Naive thymus-derived CD8-positive, alpha-beta T cell (primary cell): Measurements from ENCODE around the gene SYK. TPM values are rescaled to one million over a fixed set of nuclear protein-coding genes. Genes with fewer than 3 reads are reported as not detected.

ENCODE experiments used
- ATAC-seq, 2 donors: fragments of 150-1000 bp; cut with Tn5 transposase in 1 of 2; sonication (Bioruptor Pico), chemical (Tn5 transposase) in 1 of 2; 1 replicate in 1 of 2; 2 replicates in 1 of 2; pipeline ENCODE4 v1.10.0; 2021; ENCODE audit warnings: mild to moderate bottlenecking in 2 of 2, moderate library complexity in 2 of 2
- POLR2A ChIA-PET: fragments of 350-600 bp; sonication (Branson Sonifier 250); formaldehyde crosslinking; loops from one replicate; lab custom pipeline; 2021; ENCODE audit warnings: antibody characterized with exemption; lab: Charles Lee
- DNase-seq, 10 donors: peaks; one replicate each; pipeline versions ENCODE4 v3.0.0 to v3.0.0-alpha.2; 2020 to 2022
- H3K27ac Mint-ChIP-seq, 10 donors: one replicate each; pipeline ENCODE4 v1.8.0; 2020 to 2022; ENCODE audit warnings: mild to moderate bottlenecking in 10 of 10, mixed read lengths in 10 of 10, moderate library complexity in 4 of 10, inconsistent platforms in 1 of 10
- H3K27me3 Mint-ChIP-seq, 5 donors: one replicate each; pipeline ENCODE4 v1.8.0; 2021 to 2022; ENCODE audit warnings: mixed read lengths in 5 of 5
- H3K36me3 Mint-ChIP-seq, 3 donors: one replicate each; pipeline ENCODE4 v1.8.0; 2020 to 2022; ENCODE audit warnings: mixed read lengths in 3 of 3, mild to moderate bottlenecking in 2 of 3, inconsistent platforms in 1 of 3
- H3K4me1 Mint-ChIP-seq, 4 donors: one replicate each; pipeline ENCODE4 v1.8.0; 2021 to 2022; ENCODE audit warnings: mixed read lengths in 4 of 4
- H3K4me3 Mint-ChIP-seq, 10 donors: one replicate each; pipeline ENCODE4 v1.8.0; 2020 to 2022; ENCODE audit warnings: mild to moderate bottlenecking in 10 of 10, mixed read lengths in 10 of 10, moderate library complexity in 6 of 10, inconsistent platforms in 1 of 10
- H3K9me3 Mint-ChIP-seq, 9 donors: one replicate each; pipeline ENCODE4 v1.8.0; 2020 to 2022; ENCODE audit warnings: mixed read lengths in 9 of 9, mild to moderate bottlenecking in 3 of 9, inconsistent platforms in 1 of 9, moderate library complexity in 1 of 9
- polyA plus RNA-seq, 3 donors: library from polyadenylated mRNA; unstranded; fragments of 300-500 nt; fragmentation: Illumina TruSeq; gene quantifications; one replicate each; pipeline ENCODE4 v1.2.3, GENCODE V29; 2021
- total RNA-seq, 8 experiments: library from RNA in 2 of 8; stranded (reverse) in 2 of 8; gene quantifications; one replicate each; pipeline ENCODE4 v1.2.3 and lab custom pipeline; 2021 to 2026

The SYK gene
- total and polyA plus RNA-seq, 5 experiments from 2014 or later = 0.25 to 9.4 (median 0.54) TPM

DNA sequence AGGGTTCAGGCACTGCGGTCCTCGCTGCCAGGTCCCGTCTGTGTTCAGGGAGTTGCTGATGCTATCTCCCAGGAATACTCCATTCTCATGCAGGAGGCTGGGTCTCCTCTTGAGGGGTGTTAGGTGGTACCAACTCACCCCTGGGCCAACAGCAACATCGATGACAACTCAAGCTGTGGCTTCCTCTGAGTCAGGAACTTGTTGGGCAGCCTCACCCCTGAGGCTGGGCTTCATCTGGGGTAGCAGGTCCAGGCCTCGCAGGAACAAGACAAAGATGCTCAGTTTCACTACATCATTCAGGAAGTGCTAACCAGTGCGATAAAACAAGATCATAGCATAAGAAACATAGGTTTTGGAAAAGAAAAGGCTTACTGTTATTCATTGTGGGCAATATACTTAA is 125.9 kb downstream of the SYK start:
- H3K27me3 Mint-ChIP-seq = peaks cover 3 to 20% (median 6%) of the 10 kb centered on the region in 5 donors
- POLR2A ChIA-PET = no interaction called here
- H3K4me3 Mint-ChIP-seq = no peak overlapping the region
- DNase-seq (no peak), ATAC-seq (no peak)
- no peak overlapping the region for H3K27ac Mint-ChIP-seq
- H3K9me3 Mint-ChIP-seq = no peaks in the 10 kb centered on the region
- peaks cover 0 to 2% (median 0%) of the 10 kb centered on the region in 4 donors for H3K4me1 Mint-ChIP-seq
- no peaks in the 10 kb centered on the region for H3K36me3 Mint-ChIP-seq

DNA sequence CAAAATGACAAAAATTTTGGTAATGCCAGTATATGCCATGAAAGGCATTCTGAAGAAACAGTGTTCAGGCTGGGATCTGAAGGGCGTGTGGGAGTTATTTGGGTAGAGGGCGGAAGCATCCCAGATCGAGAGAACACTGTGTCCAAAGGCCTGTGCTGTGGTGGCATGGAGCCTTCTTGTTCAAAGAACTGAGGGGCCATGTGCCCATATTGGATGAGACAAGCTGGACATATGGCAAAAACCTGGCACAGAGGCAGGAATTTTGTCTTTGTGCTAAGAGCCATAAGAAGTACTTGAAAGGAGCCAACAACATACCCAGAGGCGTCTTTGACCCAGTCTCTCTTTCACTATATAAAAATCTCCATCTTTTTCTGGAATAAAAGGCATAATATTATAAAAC is 128.0 kb downstream of the SYK start:
- Mint-ChIP-seq H3K36me3 (no peaks in the 10 kb centered on the region), H3K9me3 (no peaks in the 10 kb centered on the region), H3K27ac (no peak overlapping the region), H3K27me3 (peaks cover 2 to 11% (median 4%) of the 10 kb centered on the region in 5 donors), H3K4me1 (no peaks in the 10 kb centered on the region), H3K4me3 (no peak overlapping the region)
- ATAC-seq (no peak), DNase-seq (no peak)
- POLR2A ChIA-PET = no interaction called here

DNA sequence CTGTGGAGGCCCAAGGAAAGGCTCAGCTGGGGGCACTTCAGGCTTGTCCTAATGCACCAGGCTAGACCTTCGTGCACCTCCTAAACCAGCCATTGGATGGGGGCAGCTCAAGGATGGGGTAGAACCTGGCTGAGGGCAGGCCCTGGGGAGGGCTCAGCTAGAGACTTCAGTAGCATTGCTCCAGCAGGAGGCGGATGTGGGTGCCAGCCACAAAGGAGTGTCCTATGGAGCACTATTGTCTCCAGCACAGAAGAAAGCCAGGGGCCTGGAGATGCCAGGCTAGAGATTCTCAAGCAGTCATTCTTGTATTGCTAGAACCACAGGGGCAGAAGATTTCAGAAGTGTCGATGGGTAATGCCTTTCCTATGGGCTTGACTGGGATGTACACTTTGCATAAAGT is 131.8 kb downstream of the SYK start:
- H3K4me1 Mint-ChIP-seq = no peaks in the 10 kb centered on the region
- no peaks in the 10 kb centered on the region for H3K36me3 Mint-ChIP-seq
- no peaks in the 10 kb centered on the region for H3K9me3 Mint-ChIP-seq
- no peak overlapping the region for H3K27ac Mint-ChIP-seq
- H3K27me3 Mint-ChIP-seq = peaks cover 0 to 16% (median 7%) of the 10 kb centered on the region in 5 donors
- POLR2A ChIA-PET = no interaction called here
- DNase-seq (no peak), ATAC-seq (no peak)
- H3K4me3 Mint-ChIP-seq = no peak overlapping the region

DNA sequence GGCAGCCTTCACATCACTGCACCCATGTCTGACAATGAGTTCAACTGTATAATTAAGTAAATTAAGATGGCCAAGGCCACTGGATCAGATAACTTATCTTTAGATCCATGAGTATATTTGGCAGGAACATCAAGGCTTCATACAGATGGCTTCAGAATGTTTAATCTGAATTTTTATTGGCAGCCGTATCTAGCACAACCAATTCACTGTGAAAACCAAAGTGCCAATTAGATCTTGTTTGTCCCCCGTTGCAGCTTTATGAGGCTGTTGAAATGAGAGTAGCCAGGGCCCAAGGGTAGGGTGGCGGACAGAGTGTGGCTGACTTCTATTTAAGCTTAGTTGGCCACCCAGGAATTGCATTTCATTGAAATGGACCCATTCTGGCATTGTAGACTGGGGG is 137.7 kb downstream of the SYK start:
- POLR2A ChIA-PET = no interaction called here
- peaks cover 3 to 28% (median 11%) of the 10 kb centered on the region in 5 donors for H3K27me3 Mint-ChIP-seq
- no peak for DNase-seq
- no peak overlapping the region for H3K4me3 Mint-ChIP-seq
- no peak overlapping the region for H3K27ac Mint-ChIP-seq
- no peak for ATAC-seq
- no peaks in the 10 kb centered on the region for H3K4me1 Mint-ChIP-seq
- H3K9me3 Mint-ChIP-seq = peaks cover 0 to 2% (median 0%) of the 10 kb centered on the region in 9 donors
- H3K36me3 Mint-ChIP-seq = peaks cover 0 to 9% (median 0%) of the 10 kb centered on the region in 3 donors

DNA sequence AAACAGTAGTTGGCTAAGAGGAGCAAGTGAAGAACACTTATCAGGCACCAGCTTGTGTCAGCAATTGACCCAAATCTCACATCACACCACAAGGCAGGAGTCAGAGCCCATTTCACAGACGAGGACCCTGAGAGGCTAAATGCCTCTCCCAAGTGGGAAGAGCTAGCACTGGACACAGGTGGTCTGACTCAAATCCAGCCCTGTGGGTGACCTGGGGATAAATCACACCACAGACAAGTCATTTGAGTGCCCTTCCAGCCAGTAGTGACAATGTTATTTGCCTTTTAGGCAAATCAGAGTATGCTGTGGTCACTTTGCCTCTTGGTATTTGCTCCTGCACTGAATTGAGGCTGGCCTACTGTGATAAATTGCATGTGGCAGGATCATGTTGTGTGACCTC is 138.7 kb downstream of the SYK start:
- Mint-ChIP-seq H3K4me1 (no peaks in the 10 kb centered on the region), H3K36me3 (peaks cover 0 to 9% (median 0%) of the 10 kb centered on the region in 3 donors), H3K27ac (peak overlapping the region in 1 of 10 donors; percentile 13), H3K4me3 (no peak overlapping the region), H3K9me3 (peaks cover 0 to 2% (median 0%) of the 10 kb centered on the region in 9 donors), H3K27me3 (peaks cover 3 to 29% (median 9%) of the 10 kb centered on the region in 5 donors)
- DNase-seq = no peak
- ATAC-seq = no peak
- POLR2A ChIA-PET = no interaction called here

DNA sequence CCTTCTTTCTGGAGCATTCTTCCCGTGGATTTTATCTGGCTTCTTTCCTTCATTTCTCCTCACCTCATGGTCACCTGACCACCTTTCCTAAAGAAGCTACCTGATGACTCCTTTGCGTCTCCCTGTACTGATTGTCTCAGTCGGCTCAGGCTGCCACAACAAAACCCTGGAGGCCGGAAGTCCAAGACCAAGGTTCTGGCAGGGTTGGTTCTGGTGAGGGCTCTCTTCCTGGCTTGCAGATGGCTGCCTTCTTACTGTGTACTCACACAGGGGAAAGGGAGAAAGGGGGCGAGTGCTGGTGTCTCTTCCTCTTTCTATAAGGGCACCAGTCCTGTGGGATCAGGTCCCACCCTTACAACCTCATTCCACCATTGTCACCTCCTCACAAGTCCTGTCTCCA is 140.0 kb downstream of the SYK start:
- H3K36me3 Mint-ChIP-seq = peaks cover 0 to 9% (median 0%) of the 10 kb centered on the region in 3 donors
- POLR2A ChIA-PET = no interaction called here
- no peak for ATAC-seq

DNA sequence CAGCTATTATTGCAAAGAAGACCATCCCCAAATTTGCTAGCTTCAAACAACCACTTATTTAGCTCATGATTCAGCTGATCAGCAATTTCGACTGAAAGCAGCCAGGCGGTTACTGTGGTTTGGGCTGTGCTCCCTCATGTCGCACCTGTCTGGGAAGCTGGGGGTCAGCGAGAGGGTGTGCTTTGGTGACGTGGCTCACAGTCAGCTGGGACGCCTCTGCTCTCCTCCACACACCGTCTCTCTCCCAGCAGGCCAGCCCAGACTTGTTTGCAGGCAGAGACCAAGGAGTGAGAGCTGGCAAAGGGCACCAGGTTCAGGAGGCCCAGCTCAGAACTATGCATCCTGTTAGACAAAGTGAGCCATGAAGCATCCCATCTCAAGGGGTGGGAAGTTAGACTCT is 140.9 kb downstream of the SYK start:
- DNase-seq (no peak), ATAC-seq (no peak)
- Mint-ChIP-seq H3K4me1 (no peaks in the 10 kb centered on the region), H3K27me3 (peaks cover 4 to 38% (median 11%) of the 10 kb centered on the region in 5 donors), H3K9me3 (peaks cover 0 to 2% (median 0%) of the 10 kb centered on the region in 9 donors), H3K36me3 (peaks cover 0 to 9% (median 0%) of the 10 kb centered on the region in 3 donors), H3K27ac (no peak overlapping the region), H3K4me3 (no peak overlapping the region)
- POLR2A ChIA-PET = no interaction called here

More for the DNA sequence above, 140.0 kb downstream of the SYK start:
- DNase-seq = no peak
- Mint-ChIP-seq H3K9me3 (peaks cover 0 to 2% (median 0%) of the 10 kb centered on the region in 9 donors), H3K4me1 (no peaks in the 10 kb centered on the region), H3K27ac (no peak overlapping the region), H3K4me3 (no peak overlapping the region), H3K27me3 (peaks cover 4 to 38% (median 14%) of the 10 kb centered on the region in 5 donors)

DNA sequence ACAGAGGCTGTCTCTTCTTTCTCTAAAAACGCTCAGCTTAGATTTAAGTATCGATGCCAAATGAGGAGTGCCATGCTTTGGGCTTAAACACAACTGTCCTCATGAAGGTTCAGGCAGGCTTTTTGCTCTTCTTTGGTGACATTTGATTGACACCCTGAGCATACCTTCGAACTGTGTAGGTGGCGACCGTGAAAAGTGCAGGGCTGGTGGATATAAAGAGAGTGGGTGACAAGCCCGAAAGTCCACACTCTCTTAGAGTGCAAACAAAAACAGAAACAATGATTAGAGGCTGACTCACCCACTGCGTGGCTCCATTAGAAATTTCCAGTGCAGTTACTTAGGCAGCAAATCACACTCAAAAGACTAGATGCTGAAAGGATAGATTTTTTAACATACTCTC is 141.7 kb downstream of the SYK start:
- Mint-ChIP-seq H3K36me3 (peaks cover 0 to 9% (median 0%) of the 10 kb centered on the region in 3 donors), H3K27me3 (peaks cover 4 to 35% (median 12%) of the 10 kb centered on the region in 5 donors), H3K9me3 (peaks cover 0 to 2% (median 0%) of the 10 kb centered on the region in 9 donors), H3K4me1 (no peaks in the 10 kb centered on the region), H3K4me3 (no peak overlapping the region), H3K27ac (no peak overlapping the region)
- DNase-seq (no peak), ATAC-seq (no peak)
- POLR2A ChIA-PET = no interaction called here

DNA sequence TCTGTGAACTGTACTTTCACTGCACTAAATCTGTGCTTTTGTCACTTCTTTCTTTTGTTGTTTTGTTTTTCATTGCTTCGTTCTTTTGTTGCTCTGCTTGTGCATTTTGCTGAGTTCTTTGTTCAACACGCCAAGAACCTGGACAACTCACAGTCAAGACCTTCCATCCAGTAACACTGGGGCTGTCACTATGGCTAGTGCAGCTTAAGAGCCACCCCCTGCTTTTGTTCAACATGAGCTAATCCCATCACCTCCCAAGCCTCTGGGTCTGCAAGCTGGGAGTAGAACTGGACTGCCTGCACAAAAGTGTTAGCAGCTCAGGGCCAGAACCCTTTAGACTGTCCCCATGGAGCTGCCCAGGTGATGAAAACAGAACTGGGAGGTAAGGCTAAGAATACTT is 143.7 kb downstream of the SYK start:
- H3K4me3 Mint-ChIP-seq = no peak overlapping the region
- H3K27ac Mint-ChIP-seq = no peak overlapping the region
- peaks cover 0 to 5% (median 0%) of the 10 kb centered on the region in 3 donors for H3K36me3 Mint-ChIP-seq
- H3K4me1 Mint-ChIP-seq = no peaks in the 10 kb centered on the region
- DNase-seq (no peak), ATAC-seq (no peak)
- POLR2A ChIA-PET = no interaction called here
- peaks cover 0 to 2% (median 0%) of the 10 kb centered on the region in 9 donors for H3K9me3 Mint-ChIP-seq
- H3K27me3 Mint-ChIP-seq = peaks cover 4 to 35% (median 15%) of the 10 kb centered on the region in 5 donors

DNA sequence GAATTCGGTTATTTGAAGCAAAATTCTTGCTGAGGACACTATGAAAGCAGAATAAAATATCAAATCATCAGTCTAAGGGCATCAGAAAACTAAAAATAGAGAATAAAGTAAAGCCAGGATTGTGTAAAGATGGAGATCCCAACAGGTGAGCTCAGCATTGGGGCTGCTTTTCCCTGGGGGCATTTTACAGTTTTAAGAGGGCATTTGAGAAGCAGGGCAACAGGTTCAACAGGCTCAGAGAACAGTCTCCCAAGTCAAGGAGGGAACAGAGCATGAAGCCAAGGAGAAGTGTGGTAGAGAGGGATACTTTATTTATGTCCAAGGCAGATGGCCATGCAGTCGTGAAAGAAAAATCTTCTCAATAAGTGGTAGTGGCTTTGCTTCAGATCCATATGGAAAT is 145.4 kb downstream of the SYK start:
- DNase-seq (no peak), ATAC-seq (no peak)
- H3K27me3 Mint-ChIP-seq = peaks cover 1 to 27% (median 12%) of the 10 kb centered on the region in 5 donors
- H3K4me1 Mint-ChIP-seq = no peaks in the 10 kb centered on the region
- H3K9me3 Mint-ChIP-seq = no peaks in the 10 kb centered on the region
- no peak overlapping the region for H3K4me3 Mint-ChIP-seq
- POLR2A ChIA-PET = no interaction called here
- no peaks in the 10 kb centered on the region for H3K36me3 Mint-ChIP-seq
- no peak overlapping the region for H3K27ac Mint-ChIP-seq

Other genes starting within 250 kb of the SYK start
- gene DIRAS2, start 159.0 kb upstream of the SYK start, total RNA-seq = not detected
- gene DIRAS2, start 159.0 kb upstream of the SYK start, polyA plus RNA-seq = not detected